GM12878 (cell line): ENCODE data around the gene DPM3. TPM values are rescaled to one million over a fixed set of nuclear protein-coding genes. Genes with fewer than 3 reads are reported as not detected.

ENCODE experiments used
- ATAC-seq: fragments of 200-7000 bp; cut with Tn5 transposase; 3 replicates; pipeline ENCODE4 v1.9.1; 2020; ENCODE audit warnings: mild to moderate bottlenecking, moderate library complexity
- BruUV-seq: library from RNA; stranded (reverse); fragments of 400-500 nt; replicated peaks from 2 replicates; lab custom pipeline; 2021; lab: Mats Ljungman, UMichigan
- CTCF ChIA-PET: fragments of 300-600 bp; sonication (Branson Sonifier 250); formaldehyde crosslinking; extraction: SDS; loops from one replicate; lab custom pipeline; 2021; ENCODE audit warnings: inconsistent platforms; lab: Yijun Ruan, JAX
- POLR2A ChIA-PET: fragments of 350-600 bp; formaldehyde crosslinking; extraction: SDS; loops from one replicate; lab custom pipeline; 2021; ENCODE audit warnings: inconsistent platforms; lab: Charles Lee
- RAD21 ChIA-PET: fragments of 300-600 bp; sonication (Branson Sonifier 250); formaldehyde crosslinking; loops from one replicate; lab custom pipeline; 2023; ENCODE audit warnings: antibody characterized with exemption; ENCODE audit not compliant: unreplicated experiment; lab: Charles Lee
- SMC1A ChIA-PET: fragments of 300-600 bp; sonication (Branson Sonifier 250); formaldehyde crosslinking; loops from one replicate; lab custom pipeline; 2023; ENCODE audit not compliant: unreplicated experiment, uncharacterized antibody; lab: Charles Lee
- DNase-seq: peaks from one replicate; pipeline ENCODE4 v3.0.0-alpha.2; 2011; ENCODE audit warnings: low read depth, low spot score
- FAIRE-seq: peaks from 3 replicates; lab custom pipeline; 2011; peaks lifted over from hg19 to GRCh38; lab: Jason Lieb, UNC
- H2AFZ ChIP-seq: 2 replicates; pipeline ENCODE4 v1.6.0; 2011; ENCODE audit warnings: low read depth, low read length, control low read depth; ENCODE audit not compliant: control insufficient read depth
- H3K27ac ChIP-seq: 2 replicates; pipeline ENCODE4 v1.5.1; 2011; ENCODE audit warnings: control low read depth; ENCODE audit not compliant: control insufficient read depth, insufficient read depth
- H3K27me3 ChIP-seq, 2 experiments: replicated peaks in 1 of 2; 2 replicates each; pipeline versions ENCODE4 v1.6.0 to v1.6.1; 2011; ENCODE audit warnings: low read length in 1 of 2; ENCODE audit not compliant: control insufficient read depth in 2 of 2, insufficient read depth in 2 of 2
- H3K36me3 ChIP-seq, 2 experiments: 2 replicates each; pipeline ENCODE4 v1.5.1; 2011; ENCODE audit warnings: low read length in 1 of 2; ENCODE audit not compliant: control insufficient read depth in 2 of 2, insufficient read depth in 2 of 2
- H3K4me1 ChIP-seq: 2 replicates; pipeline ENCODE4 v1.6.1; 2011; ENCODE audit warnings: mild to moderate bottlenecking, low read length, moderate library complexity, mixed read lengths; ENCODE audit not compliant: control insufficient read depth, insufficient read depth
- H3K4me2 ChIP-seq: 2 replicates; pipeline ENCODE4 v1.6.0; 2011; ENCODE audit warnings: control low read depth; ENCODE audit not compliant: control insufficient read depth, insufficient read depth
- H3K4me3 ChIP-seq: fragments of 200-600 bp; sonication (generic); 2 replicates; pipeline ENCODE4 v1.5.1; 2016
- H3K79me2 ChIP-seq: 2 replicates; pipeline ENCODE4 v1.6.0; 2011; ENCODE audit warnings: low read length; ENCODE audit not compliant: control insufficient read depth, insufficient read depth
- H3K9ac ChIP-seq: 2 replicates; pipeline ENCODE4 v1.8.0; 2011; ENCODE audit warnings: low read length, control low read depth, mixed read lengths; ENCODE audit not compliant: control insufficient read depth, insufficient read depth
- H3K9me3 ChIP-seq: replicated peaks from 3 replicates; pipeline ENCODE4 v1.5.1; 2011; ENCODE audit warnings: mild to moderate bottlenecking, low read length; ENCODE audit not compliant: control insufficient read depth, insufficient read depth
- H4K20me1 ChIP-seq: 2 replicates; pipeline ENCODE4 v1.6.0; 2011; ENCODE audit not compliant: control insufficient read depth, insufficient read depth
- ATF7 ChIP-seq: fragments of 450-650 bp; IDR thresholded peaks from 2 replicates; pipeline ENCODE4 v1.6.1; 2016; ENCODE audit warnings: low read depth, mild to moderate bottlenecking
- ELK1 ChIP-seq: IDR thresholded peaks from 2 replicates; pipeline ENCODE4 v1.6.1; 2012; ENCODE audit warnings: low read depth, low read length, improper control_type of control experiment
- ETV6 ChIP-seq, 2 experiments: fragments of 450-650 bp in 1 of 2; IDR thresholded peaks in 1 of 2; conservative IDR thresholded peaks in 1 of 2; 2 replicates each; pipeline ENCODE4 v1.6.1; 2014; ENCODE audit warnings: antibody characterized with exemption in 1 of 2, borderline replicate concordance in 1 of 2, low read depth in 1 of 2, mild to moderate bottlenecking in 1 of 2, moderate library complexity in 1 of 2
- JUND ChIP-seq: IDR thresholded peaks from 2 replicates; pipeline ENCODE4 v1.6.1; 2012; ENCODE audit warnings: low read depth, mild to moderate bottlenecking, low read length, improper control_type of control experiment, moderate library complexity
- NKRF ChIP-seq: fragments of 450-650 bp; conservative IDR thresholded peaks from 2 replicates; pipeline ENCODE4 v1.6.1; 2017; ENCODE audit warnings: mild to moderate bottlenecking, moderate library complexity
- NR2C2 ChIP-seq: IDR thresholded peaks from 2 replicates; pipeline ENCODE4 v1.6.1; 2011; ENCODE audit warnings: borderline replicate concordance, low read depth; ENCODE audit not compliant: control insufficient read depth, insufficient read length
- NR2F1 ChIP-seq: fragments of 450-650 bp; conservative IDR thresholded peaks from 2 replicates; pipeline ENCODE4 v1.6.1; 2017; ENCODE audit warnings: mild to moderate bottlenecking
- SIN3A ChIP-seq: IDR thresholded peaks from 2 replicates; pipeline ENCODE4 v1.6.1; 2012; ENCODE audit warnings: low read depth, low read length, improper control_type of control experiment
- SMAD1 ChIP-seq: fragments of 450-650 bp; IDR thresholded peaks from 2 replicates; pipeline ENCODE4 v1.6.1; 2018; ENCODE audit warnings: mild to moderate bottlenecking, low read depth; ENCODE audit not compliant: partially characterized antibody
- SREBF2 ChIP-seq: IDR thresholded peaks from 2 replicates; pipeline ENCODE4 v1.6.1; 2012; ENCODE audit warnings: mild to moderate bottlenecking, low read length
- WGBS: methylation state at CpG from one replicate; pipeline ENCODE4 v1.1.6; 2016; ENCODE audit warnings: low lambda C conversion rate; ENCODE audit not compliant: insufficient replicate concordance, insufficient coverage; ENCODE audit errors: missing lambda C conversion rate; 5-methylcytosine and 5-hydroxymethylcytosine counted together
- in situ Hi-C: fragments of 300-500 bp; cut with MboI; formaldehyde crosslinking; loops from 9 replicates; pipeline ENCODE4 v1.14.3; 2018; ENCODE audit warnings: mixed read lengths
- intact Hi-C: fragments of 100-400 bp; cut with micrococcal nuclease; formaldehyde crosslinking; loops from one replicate; pipeline ENCODE4 v1.14.2; 2022; ENCODE audit not compliant: unreplicated experiment
- polyA plus RNA-seq, 11 experiments: library from polyadenylated mRNA; depleted of rRNA in 4 of 11; unstranded in 6 of 11; stranded (reverse) in 5 of 11; fragments of >200 nt; fragmentation: Nextera tagmentation in 4 of 11; fragmentation: Illumina TruSeq in 1 of 11; extraction: Ambion mirVana in 4 of 11; extraction: Trizol in 1 of 11; gene quantifications; 1 replicate in 1 of 11; 2 replicates in 10 of 11; pipeline versions ENCODE4 v1.2.1 to v1.2.3, GENCODE V29; 2011 to 2016; ENCODE audit warnings: inconsistent platforms in 2 of 11, missing spikeins in 2 of 11, low read depth in 1 of 11
- total RNA-seq, 4 experiments: library from RNA; depleted of rRNA in 3 of 4; stranded (reverse); fragments of >200 nt in 3 of 4; fragmentation: Illumina TruSeq in 1 of 4; extraction: Trizol in 1 of 4; gene quantifications; 2 replicates each; pipeline versions ENCODE4 v1.2.1 to v1.2.3, GENCODE V29; 2013 to 2021
- TF ChIP-seq, protein P1 (sequence below): fragments of 150-350 bp; IDR thresholded peaks from 2 replicates; pipeline ENCODE4 v1.6.1; 2016; ENCODE audit warnings: low read depth, low read length
- TF ChIP-seq, protein P2 (sequence below): fragments of 450-650 bp; IDR thresholded peaks from 2 replicates; pipeline ENCODE4 v1.6.1; 2017; ENCODE audit warnings: mild to moderate bottlenecking, moderate library complexity

Gene DPM3
- total and polyA plus RNA-seq, 10 of the 15 experiments (the other 5 are each of a cell fraction or from before 2014, with no cell fraction given): 5.9 to 78.7 (median 25.7) TPM

DNA sequence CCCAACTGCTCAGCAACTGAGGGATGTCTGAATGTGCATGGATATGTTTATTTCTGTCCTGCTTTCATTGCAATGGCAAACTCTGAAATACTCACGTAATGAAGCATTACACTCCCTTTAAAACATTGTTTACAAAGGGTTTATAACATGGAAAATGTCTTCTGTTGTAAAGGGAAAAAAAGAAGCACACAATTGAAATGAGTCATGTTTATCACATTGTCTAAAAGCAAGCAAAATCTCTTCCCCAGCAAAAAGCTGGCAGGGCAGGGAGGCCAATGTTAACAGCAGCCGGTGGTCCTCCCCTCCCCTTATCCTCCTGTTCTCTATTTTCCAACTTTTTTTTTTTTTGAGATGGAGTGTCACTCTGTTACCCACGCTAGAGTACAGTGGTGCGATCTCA is 16.5 kb downstream of the DPM3 start:
- H3K9ac ChIP-seq: no peak overlapping the region
- no peaks in the 10 kb centered on the region for H3K36me3 ChIP-seq
- no peak overlapping the region for H3K27ac ChIP-seq
- 39% methylated on average over 4 of the region's 4 CpGs for WGBS
- H3K4me2 ChIP-seq: no peak overlapping the region
- RAD21 ChIA-PET: no interaction called here
- POLR2A ChIA-PET: interaction anchor here (0.6 to 2.3 kb wide), 2 partner anchors 8 to 378 kb away, joined by 3 to 6 read pairs; no protein-coding TSS in a partner anchor
- CTCF ChIA-PET: interaction anchor here (1.0 to 1.2 kb wide), 2 partner anchors 32 to 49 kb away, joined by 3 to 4 read pairs; partner anchors contain the start of gene KRTCAP2
- ATAC-seq: no peak
- in situ Hi-C loops (no loop called here), intact Hi-C loops (no loop called here)
- no peaks in the 10 kb centered on the region for H3K79me2 ChIP-seq
- no peak overlapping the region for H3K4me3 ChIP-seq
- BruUV-seq: no TSS peak
- peaks cover 12 to 22% of the 10 kb centered on the region in 2 experiments for H3K27me3 ChIP-seq
- DNase-seq: no peak
- no peak for FAIRE-seq
- no peaks in the 10 kb centered on the region for H3K9me3 ChIP-seq
- peaks cover 14% of the 10 kb centered on the region for H3K4me1 ChIP-seq
- no peak overlapping the region for H2AFZ ChIP-seq
- no peaks in the 10 kb centered on the region for H4K20me1 ChIP-seq
- SMC1A ChIA-PET: no interaction called here
- TF ChIP-seq, protein P1, sequence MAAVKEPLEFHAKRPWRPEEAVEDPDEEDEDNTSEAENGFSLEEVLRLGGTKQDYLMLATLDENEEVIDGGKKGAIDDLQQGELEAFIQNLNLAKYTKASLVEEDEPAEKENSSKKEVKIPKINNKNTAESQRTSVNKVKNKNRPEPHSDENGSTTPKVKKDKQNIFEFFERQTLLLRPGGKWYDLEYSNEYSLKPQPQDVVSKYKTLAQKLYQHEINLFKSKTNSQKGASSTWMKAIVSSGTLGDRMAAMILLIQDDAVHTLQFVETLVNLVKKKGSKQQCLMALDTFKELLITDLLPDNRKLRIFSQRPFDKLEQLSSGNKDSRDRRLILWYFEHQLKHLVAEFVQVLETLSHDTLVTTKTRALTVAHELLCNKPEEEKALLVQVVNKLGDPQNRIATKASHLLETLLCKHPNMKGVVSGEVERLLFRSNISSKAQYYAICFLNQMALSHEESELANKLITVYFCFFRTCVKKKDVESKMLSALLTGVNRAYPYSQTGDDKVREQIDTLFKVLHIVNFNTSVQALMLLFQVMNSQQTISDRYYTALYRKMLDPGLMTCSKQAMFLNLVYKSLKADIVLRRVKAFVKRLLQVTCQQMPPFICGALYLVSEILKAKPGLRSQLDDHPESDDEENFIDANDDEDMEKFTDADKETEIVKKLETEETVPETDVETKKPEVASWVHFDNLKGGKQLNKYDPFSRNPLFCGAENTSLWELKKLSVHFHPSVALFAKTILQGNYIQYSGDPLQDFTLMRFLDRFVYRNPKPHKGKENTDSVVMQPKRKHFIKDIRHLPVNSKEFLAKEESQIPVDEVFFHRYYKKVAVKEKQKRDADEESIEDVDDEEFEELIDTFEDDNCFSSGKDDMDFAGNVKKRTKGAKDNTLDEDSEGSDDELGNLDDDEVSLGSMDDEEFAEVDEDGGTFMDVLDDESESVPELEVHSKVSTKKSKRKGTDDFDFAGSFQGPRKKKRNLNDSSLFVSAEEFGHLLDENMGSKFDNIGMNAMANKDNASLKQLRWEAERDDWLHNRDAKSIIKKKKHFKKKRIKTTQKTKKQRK: no peak
- TF ChIP-seq NR2C2 (no peak), NR2F1 (no peak), JUND (no peak), ETV6 (conservative IDR thresholded peaks at IDR 0.05 in 1 of 2, IDR thresholded peaks at IDR 0.05 in 1 of 2; ENCODE audit: borderline replicate concordance in 1 of 2, low read depth in 1 of 2) (no peak), SREBF2 (no peak), ELK1 (no peak), ATF7 (no peak), SIN3A (no peak), NKRF (no peak), SMAD1 (no peak)
- TF ChIP-seq, protein P2, sequence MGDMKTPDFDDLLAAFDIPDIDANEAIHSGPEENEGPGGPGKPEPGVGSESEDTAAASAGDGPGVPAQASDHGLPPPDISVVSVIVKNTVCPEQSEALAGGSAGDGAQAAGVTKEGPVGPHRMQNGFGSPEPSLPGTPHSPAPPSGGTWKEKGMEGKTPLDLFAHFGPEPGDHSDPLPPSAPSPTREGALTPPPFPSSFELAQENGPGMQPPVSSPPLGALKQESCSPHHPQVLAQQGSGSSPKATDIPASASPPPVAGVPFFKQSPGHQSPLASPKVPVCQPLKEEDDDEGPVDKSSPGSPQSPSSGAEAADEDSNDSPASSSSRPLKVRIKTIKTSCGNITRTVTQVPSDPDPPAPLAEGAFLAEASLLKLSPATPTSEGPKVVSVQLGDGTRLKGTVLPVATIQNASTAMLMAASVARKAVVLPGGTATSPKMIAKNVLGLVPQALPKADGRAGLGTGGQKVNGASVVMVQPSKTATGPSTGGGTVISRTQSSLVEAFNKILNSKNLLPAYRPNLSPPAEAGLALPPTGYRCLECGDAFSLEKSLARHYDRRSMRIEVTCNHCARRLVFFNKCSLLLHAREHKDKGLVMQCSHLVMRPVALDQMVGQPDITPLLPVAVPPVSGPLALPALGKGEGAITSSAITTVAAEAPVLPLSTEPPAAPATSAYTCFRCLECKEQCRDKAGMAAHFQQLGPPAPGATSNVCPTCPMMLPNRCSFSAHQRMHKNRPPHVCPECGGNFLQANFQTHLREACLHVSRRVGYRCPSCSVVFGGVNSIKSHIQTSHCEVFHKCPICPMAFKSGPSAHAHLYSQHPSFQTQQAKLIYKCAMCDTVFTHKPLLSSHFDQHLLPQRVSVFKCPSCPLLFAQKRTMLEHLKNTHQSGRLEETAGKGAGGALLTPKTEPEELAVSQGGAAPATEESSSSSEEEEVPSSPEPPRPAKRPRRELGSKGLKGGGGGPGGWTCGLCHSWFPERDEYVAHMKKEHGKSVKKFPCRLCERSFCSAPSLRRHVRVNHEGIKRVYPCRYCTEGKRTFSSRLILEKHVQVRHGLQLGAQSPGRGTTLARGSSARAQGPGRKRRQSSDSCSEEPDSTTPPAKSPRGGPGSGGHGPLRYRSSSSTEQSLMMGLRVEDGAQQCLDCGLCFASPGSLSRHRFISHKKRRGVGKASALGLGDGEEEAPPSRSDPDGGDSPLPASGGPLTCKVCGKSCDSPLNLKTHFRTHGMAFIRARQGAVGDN: no peak
